Activated CD8-positive, alpha-beta memory T cell treated with anti-CD3 and anti-CD28 coated beads, Interleukin-2, amount 50 U/mL, for 24 hours (primary cell): Measurements from ENCODE around the gene PTPRN.

Source experiments
- DNase-seq: peaks from one replicate; pipeline ENCODE4 v3.0.0-alpha.2; 2020; ENCODE audit errors: extremely low read depth

PTPRN gene

DNA sequence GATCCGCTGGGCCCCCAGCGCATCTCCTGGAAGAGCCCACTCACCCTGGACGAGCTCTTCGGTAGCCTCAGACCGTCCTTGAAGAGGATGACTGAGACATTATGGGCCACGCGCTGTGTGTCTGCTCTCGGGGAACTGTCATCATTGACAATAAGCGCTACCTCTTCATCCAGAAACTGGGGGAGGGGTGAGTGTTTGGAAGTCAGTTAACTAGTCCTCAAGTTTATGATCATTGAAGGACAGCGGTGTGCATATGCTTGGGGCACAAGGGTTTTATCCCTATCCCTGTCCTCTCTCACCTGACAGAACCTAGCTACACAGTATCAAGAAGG, 63.3 kb downstream of the PTPRN start:
- no peak for DNase-seq

DNA sequence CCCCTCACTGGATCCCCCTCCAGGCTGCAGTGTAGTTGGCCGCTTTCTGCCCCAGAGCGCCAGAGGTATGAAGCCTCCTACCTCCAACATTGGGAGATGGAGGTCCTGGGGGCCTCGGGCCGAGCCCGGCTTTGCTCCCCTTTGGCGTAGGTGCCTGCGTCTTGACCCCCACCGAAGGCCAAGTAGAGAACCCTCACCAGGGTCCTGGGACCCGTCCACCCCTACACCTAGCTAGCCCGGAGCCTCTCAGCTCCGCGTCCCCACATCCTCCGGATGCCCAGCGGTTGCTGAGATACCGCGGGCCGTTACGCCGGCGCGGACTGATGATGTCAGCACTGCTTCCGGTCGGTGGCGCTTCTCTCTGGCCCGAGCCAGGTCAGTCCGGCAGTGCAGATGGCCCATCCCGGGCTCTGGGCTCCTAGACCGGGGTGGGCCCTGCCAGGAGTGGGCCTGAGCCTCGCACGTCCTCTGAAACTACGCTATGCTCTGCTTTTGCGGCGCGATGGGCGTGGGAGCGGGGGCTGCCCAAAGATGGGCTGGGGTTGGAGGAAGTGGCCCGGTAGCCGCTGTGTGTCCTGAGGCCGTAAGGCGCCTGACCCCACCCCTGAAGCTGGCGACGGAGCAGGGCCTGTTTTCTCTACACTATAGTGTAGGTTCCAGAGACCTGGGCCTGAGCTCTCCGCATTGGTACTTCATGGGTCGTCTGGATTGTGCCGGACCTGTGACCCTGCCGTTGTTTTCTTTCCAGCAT, 63.9 kb downstream of the PTPRN start, which contains the start of the genes GLB1L and STK16:
GLB1L (minus strand) TSS at position 297 of the 751 bp plus-strand sequence. CDS start 1,871 bp downstream, outside the sequence.
STK16 (plus strand) TSS at position 332 of the 751 bp plus-strand sequence. CDS start 521 bp downstream, outside the sequence.
- DNase-seq: peak; percentile 79

DNA sequence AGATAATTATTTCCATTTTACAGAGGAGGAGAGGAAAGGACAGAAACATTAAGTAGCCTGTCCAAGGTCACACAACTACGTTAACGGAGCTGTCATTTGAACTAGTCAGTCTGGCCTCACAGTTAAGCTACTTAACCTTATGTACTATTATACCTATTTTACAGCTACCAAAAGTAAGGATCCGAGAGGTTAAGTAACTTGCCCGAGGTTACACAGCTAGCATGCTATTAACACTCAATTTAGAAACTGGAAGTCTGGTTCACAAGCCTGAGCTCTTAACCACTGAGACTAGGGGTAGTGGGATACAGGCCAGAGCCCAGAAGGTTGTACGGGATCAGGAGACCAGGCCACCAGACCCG, 64.4 kb downstream of the PTPRN start:
- no peak for DNase-seq

DNA sequence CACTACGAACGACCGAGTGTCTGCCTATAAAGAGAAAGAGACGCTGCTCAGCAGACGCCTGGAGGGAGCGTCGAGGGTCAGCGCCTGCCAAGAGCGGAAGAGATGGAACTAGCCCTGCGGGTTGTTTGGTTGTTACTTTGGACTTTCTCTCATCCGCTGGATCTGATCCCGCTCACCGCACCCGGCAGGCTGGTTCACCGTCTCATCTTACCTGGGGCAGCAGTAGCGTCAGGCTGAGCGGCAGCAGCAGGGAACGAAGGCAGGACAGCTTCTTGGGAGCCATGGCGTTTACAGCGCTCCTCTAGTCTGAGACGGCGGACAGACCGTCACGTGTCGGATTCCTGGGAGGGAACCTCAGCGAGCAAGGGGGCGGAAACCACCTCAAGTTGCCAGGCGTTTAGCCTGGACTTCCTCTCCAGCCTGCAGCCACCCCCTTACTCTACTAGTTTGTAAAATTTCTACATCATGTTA, 65.9 kb downstream of the PTPRN start:
- no peak for DNase-seq
